HG03521 (cell line): ENCODE measurements around the gene VWA5B2.
"Not testable (repeated sequence)": the region's sequence is repeated elsewhere in the genome, so short reads cannot be mapped to it uniquely, and the experiment has no call there.

Source experiments
- ATAC-seq: cut with Tn5 transposase; IDR thresholded peaks from one replicate; pipeline ENCODE4 v1.9.1; 2021; ENCODE audit warnings: mild to moderate bottlenecking, moderate library complexity; ENCODE audit not compliant: unreplicated experiment

VWA5B2 gene

DNA sequence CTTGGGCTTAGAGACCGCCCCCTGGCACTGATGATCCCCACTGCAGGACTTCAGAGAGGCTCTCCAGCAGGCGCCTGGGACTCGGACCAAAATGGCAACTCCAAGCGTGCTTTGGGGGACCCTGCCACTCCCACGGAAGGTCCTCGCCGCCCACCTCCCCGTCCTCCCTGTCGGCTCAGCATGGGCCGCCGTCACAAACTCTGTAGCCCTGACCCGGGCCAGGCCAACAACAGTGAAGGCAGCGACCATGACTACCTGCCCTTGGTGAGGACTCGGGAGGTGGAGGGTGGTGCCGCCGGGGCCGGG is 11.7 kb downstream of the VWA5B2 start:
- ATAC-seq: no peak

DNA sequence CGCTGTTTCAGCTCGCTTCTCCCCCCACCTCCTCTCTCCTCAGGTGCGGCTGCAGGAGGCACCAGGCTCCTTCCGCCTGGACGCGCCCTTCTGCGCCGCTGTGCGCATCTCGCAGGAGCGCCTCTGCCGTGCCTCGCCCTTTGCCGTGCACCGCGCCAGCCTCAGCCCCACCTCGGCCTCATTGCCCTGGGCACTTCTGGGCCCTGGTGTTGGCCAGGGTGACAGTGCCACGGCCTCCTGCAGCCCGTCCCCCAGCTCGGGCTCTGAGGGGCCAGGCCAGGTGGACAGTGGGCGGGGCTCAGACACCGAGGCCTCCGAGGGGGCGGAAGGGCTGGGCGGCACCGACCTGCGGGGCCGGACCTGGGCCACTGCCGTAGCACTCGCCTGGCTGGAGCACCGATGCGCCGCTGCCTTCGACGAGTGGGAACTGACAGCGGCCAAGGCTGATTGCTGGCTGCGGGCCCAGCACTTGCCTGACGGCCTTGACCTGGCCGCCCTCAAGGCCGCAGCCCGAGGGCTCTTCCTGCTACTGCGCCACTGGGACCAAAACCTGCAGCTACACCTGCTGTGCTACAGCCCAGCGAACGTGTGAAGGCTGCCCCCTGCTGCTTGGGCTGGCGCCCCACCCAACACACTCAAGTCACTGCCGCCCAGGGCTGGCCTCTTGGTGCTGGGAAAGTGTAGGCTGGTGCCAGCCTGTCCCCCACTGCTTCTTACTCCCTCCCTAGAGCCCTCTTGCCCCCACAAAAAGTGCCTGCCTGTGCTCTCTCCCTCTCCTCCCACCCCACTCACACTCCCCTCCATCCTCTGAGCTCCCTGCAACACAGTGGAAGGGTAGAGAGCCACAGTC is 12.3 kb downstream of the VWA5B2 start:
- ATAC-seq: no peak

DNA sequence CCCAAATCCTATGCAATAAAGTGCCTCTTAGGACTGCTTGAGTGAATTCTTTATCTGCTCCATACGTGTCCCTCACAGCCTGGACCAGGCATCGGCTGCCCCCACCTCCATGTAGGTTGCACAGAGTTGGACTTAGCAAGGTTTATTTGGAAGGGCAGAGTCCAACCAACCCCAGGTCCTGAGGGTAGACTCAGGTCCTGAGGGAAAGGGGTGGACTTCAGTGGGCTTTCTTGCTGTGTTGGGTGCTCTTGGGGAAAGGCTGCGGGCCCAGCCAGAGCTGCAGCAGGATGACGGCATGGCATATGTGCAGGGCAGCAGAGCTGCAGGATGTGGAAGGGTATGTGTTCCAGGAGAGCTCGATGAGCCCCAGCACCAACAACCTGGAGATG is 12.9 kb downstream of the VWA5B2 start:
- ATAC-seq: no peak

DNA sequence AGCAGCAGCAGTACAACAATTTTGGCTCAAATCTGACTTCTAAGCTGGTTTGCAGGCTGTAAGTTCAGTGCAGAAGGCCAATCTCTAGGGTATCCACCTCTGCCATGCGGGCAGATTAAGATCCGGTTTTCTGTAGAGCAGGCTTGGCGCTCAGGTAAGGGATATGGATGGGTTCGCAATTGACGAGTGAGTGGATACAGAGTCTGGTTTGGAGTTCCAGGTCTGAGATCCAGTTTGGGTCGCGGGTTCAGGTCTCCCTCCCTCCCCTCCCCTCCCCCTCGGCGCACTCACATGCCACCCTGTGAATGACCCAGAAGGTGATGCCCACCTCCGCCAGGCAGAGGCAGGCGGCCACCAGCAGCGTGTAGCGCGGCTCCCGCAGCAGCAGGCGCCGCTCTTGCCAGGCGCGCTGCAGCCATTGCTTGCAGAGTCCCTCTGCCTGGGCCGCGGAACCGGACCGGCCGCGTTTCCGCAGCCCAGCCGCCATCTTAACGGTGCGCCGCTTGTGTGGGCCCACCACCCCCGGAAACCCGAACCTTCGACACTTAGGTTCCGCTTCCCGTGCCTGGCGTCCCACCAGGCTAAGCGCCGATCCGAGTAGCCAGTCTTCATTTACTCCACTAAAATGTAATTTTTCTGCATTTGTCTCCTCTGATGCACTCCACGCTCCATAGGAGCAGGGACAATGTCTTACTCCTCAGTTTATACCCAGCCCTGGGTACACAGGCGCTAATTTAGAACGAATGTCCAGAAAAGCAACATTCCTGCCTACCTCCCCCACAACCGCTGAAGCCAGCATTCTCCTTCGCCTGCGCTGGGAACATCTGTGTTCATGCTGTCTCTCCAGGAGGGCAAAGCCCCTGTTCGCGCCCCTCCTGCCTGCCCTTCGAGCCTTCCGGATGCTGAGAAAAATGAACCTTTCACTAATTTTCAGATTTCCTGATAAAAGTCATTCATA is 19.3 kb downstream of the VWA5B2 start, which contains the start of gene ALG3:
ALG3 (minus strand) TSS at position 509 of the 958 bp plus-strand sequence; CDS start at position 487, 22 bp downstream.
- peak; percentile 49 for ATAC-seq

DNA sequence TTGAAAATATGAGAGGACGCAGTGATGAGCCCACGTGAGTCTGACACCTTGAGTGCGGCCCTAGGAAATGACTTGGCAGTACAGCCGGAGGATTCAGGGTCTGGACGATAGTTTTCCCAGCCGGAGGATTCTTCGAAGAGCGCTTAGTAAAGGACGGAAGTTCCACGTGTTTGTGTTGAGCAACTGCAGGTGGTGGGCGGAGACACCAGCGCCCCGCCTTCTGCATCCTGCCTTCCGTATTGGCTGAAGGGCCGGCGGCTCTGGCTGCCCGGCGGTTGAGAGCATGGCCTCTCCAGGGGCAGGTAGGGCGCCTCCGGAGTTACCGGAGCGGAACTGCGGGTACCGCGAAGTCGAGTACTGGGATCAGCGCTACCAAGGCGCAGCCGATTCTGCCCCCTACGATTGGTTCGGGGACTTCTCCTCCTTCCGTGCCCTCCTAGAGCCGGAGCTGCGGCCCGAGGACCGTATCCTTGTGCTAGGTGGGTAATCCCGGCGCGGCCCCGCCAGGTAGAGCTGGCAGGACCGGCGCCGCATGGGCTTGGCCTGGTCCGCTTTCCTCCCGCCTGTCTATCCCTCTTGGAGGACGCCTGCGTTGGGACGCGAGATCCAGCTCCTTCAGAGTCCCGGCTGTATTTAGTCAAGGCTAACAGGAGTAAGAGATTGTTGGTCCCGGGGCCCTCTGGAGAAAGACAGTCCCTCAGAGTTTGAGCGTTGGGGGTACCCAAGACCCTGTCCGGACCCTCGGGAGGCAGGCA is 20.2 kb downstream of the VWA5B2 start, which contains the start of gene EEF1AKMT4:
EEF1AKMT4 (plus strand) TSS at position 261 of the 755 bp plus-strand sequence; CDS start at position 284, 23 bp downstream.
- ATAC-seq: peak; percentile 88

DNA sequence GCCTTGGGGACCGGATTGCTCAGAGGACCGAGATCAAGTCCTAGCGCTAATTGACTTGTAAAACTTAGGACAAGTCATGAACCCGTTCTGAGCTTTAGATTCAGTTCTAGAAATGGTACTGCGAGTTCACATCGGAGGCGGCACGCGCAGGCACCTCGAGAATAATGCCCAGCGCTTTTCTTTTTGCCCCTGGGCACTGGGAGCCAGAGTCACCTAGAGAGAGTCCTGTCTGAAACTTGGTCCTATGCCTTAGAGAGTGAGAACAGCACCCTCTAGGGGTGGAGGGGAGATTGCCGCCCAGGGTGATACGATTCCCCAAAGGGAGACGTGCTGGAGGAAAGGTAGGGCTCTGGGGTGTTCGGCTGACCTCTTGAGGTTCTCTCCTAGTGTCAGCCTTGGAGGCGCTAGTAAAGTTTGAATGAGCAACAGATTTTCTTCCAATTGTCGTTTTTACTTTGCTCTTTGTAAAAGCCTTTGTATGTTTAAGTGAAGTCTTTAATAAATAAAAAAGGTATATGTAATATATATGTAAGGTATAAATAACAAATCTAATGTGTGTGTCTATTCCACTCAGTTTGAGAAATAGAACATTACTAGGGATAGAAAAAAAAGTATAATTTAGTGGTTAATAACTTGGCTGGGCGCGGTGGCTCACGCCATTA is 20.9 kb downstream of the VWA5B2 start:
- peak; percentile 54 for ATAC-seq

DNA sequence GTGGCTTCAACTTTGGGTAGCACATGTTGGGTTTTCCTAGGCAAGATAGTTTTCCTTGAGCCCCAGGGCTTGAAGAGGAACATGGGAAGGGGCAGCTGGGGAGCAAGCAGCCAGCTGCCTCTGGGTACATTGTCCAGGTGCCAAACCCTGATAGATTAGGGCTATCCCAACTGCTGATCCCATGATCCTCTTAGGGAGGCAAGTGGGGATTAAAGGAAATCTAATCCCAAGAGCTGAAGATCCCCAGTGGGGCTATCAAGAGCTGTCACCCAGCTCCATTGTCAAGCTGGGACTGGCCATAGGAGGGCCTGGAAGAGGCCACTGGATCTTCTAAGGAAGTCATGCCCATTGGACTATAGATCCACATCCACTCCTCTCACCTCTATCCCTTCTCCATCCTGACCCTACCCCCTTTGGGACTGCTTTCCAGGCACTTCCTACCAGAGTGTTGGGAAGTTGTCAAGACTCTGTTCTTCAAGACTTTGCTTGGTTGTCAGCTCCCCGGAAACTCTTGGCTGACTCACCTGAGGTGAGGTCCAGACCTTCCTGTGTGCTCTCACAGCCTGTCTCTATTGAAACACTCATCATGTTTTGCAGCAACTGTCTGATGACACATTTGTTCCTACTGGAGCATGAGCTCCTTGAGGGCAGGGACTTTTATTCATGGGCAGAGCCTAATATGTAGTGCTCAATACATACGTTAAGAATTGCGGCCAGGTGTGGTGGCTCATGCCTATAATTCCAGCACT is 26.1 kb downstream of the VWA5B2 start:
- ATAC-seq: no peak

DNA sequence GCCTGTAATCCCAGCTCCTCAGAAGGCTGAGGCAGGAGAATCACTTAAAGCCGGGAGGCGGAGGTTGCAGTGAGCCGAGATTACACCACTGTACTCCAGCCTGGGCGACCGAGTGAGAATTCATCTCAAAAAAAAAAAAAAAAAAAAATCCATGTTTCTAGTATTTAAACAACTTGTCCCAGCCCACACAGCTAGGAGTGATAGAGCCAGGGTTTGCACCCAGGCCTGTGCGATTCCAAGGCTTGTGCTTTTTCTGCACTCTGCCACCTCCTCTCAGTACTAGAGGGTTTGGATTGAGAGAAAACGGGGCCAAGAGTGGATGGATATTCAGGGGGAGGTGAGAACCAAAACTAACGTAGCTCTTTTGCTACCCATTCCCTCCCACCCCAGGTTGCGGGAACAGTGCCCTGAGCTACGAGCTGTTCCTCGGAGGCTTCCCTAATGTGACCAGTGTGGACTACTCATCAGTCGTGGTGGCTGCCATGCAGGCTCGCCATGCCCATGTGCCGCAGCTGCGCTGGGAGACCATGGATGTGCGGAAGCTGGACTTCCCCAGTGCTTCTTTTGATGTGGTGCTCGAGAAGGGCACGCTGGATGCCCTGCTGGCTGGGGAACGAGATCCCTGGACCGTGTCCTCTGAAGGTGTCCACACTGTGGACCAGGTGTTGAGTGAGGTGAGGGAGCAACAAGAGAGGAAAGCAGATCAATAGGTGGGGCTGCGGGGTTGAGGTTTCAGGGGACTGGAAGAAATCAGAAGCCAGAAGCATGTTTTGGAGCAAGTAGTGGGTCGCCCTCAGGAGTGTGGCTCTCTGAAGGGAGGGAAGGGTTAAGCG is 27.9 kb downstream of the VWA5B2 start:
- ATAC-seq: no peak

DNA sequence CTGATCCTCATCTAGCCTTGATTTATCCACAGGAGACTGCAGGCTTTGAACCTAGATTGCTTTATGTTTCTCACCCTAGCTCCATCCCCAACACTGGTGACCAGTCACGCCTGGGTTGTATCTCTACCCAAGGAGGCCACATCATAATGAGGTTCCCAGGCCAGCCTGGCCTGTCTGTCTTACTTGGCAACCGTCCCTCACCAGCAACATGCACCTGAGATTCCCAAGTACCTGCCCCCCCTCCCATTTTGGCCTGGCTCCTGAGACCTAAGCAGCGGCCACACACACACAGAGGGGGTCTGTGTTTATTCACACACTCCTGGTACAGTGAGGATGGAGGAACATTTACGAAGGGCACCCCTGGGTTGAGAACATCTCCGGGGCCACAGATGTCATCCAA is 29.5 kb downstream of the VWA5B2 start:
- ATAC-seq: no peak

DNA sequence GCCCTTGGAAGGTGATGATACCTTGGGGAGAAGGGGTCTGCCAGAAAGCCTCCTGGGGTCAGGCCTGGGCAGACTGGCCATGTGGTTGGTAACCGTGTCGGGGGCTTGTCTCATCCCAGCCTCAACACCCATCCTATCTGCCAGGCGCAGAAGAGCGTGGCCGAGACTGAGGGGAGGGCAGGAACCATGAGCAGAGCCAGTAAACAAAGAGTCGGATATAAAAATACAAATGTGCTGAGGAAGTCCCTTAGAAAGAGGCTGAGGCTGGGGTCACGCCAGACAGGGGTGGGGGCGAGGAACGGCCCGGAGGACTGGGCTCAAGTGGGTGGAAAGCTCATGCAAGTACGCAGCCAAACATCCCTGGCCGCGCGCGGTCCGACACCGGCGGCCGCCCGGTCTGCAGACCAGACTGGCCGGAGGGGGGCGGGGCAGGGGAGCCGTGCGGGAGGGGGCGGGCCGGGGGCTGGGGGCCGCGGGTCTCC is 30.1 kb downstream of the VWA5B2 start:
- no peak for ATAC-seq

DNA sequence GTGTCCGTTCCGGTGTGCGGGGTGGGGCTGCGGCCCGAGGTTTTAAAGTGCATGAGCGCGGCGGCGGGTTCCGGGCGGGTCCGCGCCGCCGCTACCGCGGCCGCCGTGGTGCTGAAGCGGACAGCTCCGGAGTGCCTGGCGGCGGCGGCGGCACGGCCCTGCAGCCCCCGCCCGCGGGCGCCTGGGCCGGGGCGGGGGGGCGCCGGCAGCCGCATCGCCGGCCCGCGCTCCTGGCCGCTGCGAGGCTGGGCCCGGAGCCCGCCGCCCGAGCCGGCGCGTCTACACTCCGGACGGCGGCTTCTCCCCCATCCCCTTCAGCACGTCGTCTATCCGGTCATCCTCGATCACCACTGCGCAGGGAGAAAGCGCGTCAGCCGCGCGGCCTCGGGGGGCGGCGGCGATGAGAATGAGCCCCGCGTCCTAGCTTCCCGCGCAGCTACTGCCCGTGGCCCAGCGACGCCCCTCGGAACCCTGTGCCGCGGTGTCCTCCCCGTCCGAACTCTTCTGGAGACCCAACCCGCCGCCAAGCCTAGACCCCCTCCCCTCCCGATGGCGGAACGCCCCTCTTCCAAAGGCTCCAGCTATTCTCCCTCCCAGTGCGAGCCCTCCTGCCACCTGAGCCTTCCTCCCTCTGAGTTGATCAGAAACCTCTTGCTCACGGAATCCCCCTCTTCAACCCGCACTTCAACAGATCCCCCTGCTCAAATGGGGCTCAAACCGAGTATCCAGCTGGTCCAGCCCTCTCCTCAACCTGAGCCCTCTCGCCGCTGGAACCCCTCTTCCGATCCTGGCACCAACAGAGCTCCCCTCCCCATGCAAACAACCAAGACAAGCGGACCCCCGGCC is 30.7 kb downstream of the VWA5B2 start:
- no peak for ATAC-seq

DNA sequence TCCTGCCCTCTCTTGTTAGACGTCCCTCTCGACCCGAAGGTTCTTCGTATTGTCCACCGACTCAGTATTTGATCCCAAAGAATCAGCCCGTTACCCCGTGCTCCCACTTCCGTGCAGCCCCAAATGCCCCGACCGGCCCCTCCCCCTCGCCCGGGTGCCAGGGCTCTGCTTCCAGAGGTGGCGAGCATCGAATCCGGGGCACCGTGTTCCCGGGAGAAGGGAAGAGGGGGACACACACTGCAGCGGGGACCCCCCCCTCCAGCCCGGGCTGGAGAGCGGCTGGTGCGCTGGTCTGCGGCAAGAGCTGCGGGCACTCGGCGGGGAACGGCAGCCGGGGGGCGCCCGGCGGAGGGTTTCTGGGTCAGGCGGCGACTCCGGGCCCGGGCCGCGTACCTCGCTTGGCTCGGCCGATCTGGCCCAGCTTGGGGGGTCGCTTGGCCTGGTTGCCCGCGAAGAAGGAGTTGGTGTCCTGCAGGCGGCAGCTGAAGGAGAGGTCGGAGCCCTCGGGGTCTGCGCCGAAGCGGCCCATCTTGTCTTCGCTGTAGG is 31.4 kb downstream of the VWA5B2 start:
- no peak for ATAC-seq

DNA sequence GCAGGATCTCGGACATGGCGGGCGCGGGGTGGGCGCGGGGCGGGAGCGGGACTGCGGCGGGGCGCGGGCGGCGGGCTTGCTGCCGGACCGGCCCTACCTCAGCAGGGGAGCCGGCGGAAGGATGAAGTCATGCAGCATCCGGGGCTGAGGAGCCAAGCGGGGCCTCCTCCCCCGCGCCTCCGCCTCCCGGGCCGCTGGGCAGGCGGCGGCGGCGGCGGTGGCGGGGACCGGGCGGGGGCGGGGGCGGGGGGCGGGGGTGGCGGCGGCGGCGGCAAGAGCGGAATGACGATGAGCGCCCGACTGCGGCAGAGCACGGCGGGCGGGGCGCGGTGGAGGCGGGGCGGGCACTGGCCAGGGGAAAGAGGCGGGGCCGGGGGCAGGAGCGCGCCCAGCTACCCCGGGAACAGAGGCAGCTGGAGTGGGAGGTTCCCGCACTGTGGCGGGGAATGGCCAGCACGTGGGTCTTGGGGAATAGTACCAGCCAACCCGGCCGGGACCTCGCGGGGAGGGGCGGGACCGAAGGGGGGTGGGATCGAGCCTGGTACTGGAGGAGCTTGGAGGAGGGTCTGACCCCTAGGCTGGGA is 32.0 kb downstream of the VWA5B2 start, which contains the start of gene CAMK2N2:
CAMK2N2 (minus strand) TSS at position 284 of the 584 bp plus-strand sequence; CDS start at position 16, 268 bp downstream.
- ATAC-seq: no peak

DNA sequence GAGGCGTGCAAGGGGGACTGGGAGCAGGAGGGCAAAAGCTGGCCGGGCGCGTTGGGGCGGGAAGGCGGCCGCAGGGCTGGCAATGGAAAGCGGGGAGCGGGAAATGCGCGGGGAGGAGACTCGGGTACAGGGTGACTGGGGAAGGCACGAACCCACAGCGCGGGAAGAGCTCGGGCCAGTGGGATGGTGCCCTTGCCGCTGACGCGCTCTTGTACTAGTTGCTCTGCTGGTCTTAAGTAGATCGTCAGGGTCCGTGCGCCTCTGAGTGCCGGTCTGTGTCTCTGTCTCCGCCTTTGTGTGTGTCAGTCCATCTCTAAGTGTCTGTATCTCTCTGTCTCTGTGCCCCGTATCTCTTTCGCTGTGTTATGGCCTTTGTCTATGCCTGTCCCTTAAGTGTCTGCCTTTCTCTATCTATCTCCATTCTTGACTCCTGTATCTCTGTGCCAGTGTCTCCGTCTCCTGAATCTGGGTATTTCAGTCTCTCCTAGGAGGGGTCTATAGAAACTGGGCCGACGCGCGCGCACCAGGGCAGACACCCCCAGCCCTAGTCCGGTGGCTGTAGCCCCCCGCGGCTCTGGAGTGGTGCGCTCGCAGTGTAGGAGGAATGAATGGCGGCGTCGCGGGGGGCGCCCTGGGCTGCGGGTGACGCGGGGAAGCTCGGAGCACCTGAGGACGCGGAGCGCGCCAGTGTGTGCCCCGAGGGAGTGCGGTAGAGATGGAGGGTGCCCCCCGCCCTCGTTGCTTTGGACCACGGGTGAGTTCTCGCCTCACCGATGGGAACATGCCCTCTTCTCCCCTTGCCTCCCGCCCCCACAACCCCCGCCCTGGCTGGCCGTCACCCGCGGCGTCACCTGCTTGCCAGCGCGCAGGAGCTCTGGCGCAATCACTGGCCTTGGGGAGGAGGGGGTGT is 32.7 kb downstream of the VWA5B2 start:
- no peak for ATAC-seq

DNA sequence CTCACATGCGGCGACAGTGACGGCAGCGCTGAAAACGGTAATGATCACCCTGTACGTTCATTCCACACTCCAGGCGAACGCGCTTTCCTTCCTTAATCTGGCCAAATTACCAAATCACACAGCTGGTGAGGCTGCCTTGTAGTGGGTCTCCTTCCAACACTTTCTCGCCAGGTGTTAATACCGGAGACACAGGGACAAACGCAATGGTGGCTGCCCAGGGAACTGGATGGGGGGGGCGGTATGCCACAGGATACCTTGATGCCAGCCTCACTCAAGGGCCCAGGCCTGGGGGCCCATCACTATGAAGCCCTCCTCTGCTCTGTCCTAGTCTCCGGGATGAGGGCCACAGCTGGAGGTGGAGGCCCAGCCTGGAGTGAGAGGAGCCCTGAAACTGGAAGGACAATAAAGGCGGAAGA is 33.4 kb downstream of the VWA5B2 start:
- ATAC-seq: no peak

DNA sequence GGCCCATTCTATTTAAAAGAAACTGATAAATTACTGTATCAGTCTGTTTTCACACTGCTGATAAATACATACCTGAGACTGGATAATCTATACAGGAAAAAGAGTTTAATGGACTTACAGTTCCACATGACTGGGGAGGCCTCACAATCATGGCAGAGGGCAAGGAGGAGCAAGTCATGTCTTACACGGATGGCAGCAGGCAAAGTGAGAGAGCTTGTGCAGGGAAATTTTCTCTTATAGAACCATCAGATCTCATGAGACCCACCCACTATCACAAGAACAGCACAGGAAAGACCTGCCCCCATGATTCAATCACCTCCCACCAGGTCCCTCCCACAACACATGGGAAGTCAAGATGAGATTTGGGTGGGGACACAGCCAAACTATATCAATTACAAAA is 37.9 kb downstream of the VWA5B2 start:
- not testable (repeated sequence) for ATAC-seq
